MV-4-11 (cell line): Measurements from ENCODE around the gene TCF7L1.

Source experiments
- DNase-seq: peaks from one replicate; lab custom pipeline; 2025; lab: John Stamatoyannopoulos, UW

TCF7L1 gene

DNA sequence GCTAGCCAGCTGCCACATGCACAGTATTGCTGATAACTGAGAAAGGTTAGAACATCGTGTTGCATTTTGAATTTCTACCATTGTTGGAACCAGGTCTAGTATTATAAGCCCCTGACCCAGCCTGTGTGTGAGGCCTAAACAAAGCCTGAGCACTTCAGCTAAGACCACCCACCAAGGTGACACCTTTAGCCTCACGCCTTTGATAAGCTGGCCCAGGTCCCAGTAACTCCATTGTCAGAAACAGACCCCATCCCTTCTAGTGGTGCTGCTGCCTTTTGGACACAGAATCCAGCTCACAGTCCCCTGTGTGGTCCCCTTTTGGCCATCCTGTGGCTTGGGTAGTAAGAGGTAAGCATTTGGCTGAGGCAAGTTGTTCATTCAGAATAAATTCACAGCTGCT lies 223.0 kb downstream of the TCF7L1 start:
- no peak for DNase-seq

DNA sequence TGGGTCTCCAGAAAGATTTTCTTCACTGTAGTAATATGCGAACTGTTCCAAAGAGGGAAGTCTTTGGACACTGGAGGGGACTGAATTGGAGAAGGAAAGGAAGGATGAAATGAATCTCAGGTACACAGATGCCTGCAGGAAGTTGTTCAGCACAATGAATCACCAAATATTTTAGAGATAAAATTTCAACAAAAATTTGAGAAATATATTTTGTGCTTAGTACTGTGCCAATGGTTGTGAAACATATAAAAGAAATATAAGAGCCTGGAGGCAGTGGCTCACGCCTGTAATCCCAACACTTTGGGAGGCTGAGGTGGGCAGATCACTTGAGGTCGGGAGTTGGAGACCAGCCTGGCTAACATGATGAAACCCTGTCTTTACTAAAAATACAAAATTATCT lies 224.5 kb downstream of the TCF7L1 start:
- DNase-seq = no peak
